K562 (cell line): ENCODE measurements around the gene RBM17. TPM values are rescaled to one million over a fixed set of nuclear protein-coding genes. Genes with fewer than 3 reads are reported as not detected.

Source experiments
- ATAC-seq: fragments of 200-7000 bp; cut with Tn5 transposase; 3 replicates; pipeline ENCODE4 v1.9.1; 2020; ENCODE audit warnings: moderate library complexity
- BruUV-seq: library from RNA; stranded (reverse); fragments of 400-500 nt; replicated peaks from 2 replicates; lab custom pipeline; 2021; lab: Mats Ljungman, UMichigan
- CTCF ChIA-PET: fragments of 300-600 bp; formaldehyde crosslinking; extraction: SDS; loops from one replicate; lab custom pipeline; 2021; ENCODE audit warnings: low intra/inter-chr PET ratio; lab: Yijun Ruan, JAX
- POLR2A ChIA-PET: fragments of 300-600, 350-650 bp; sonication (Branson Sonifier 250); formaldehyde crosslinking; extraction: SDS; loops from one replicate; lab custom pipeline; 2021; ENCODE audit warnings: antibody characterized with exemption, inconsistent platforms; lab: Yijun Ruan, JAX
- DNase-seq, 4 experiments: peaks; one replicate each; pipeline versions ENCODE4 v3.0.0 to v3.0.0-alpha.2; 2011 to 2018; ENCODE audit warnings: low spot score in 3 of 4, mixed read lengths in 3 of 4; ENCODE audit errors: extremely low read depth in 1 of 4
- FAIRE-seq: peaks from 2 replicates; lab custom pipeline; 2011; peaks lifted over from hg19 to GRCh38; lab: Jason Lieb, UNC
- H2AFZ ChIP-seq: 2 replicates; pipeline ENCODE4 v1.6.0; 2011; ENCODE audit warnings: low read depth, low read length, control low read depth, inconsistent platforms
- H3K27ac ChIP-seq: fragments of 200-600 bp; 3 replicates; pipeline ENCODE4 v1.8.0; 2011; ENCODE audit warnings: low read depth, mild to moderate bottlenecking, control low read depth, inconsistent platforms, low read length, moderate library complexity, mixed read lengths; ENCODE audit errors: extremely low read depth
- H3K27me3 ChIP-seq, 2 experiments: fragments of 300-600 bp in 1 of 2; 2 replicates in 1 of 2; 3 replicates in 1 of 2; pipeline versions ENCODE4 v1.6.0 to v1.8.0; 2011; ENCODE audit warnings: inconsistent platforms in 2 of 2, low read length in 2 of 2, mild to moderate bottlenecking in 1 of 2, mixed read lengths in 1 of 2, moderate library complexity in 1 of 2; ENCODE audit not compliant: control insufficient read depth in 2 of 2, insufficient read depth in 2 of 2
- H3K36me3 ChIP-seq: fragments of 300-600 bp; 3 replicates; pipeline ENCODE4 v1.8.0; 2011; ENCODE audit warnings: mild to moderate bottlenecking, low read length, inconsistent platforms; ENCODE audit not compliant: control insufficient read depth, insufficient read depth
- H3K4me1 ChIP-seq, 2 experiments: fragments of 200-600 bp in 1 of 2; replicated peaks in 1 of 2; 2 replicates in 1 of 2; 3 replicates in 1 of 2; pipeline versions ENCODE4 v1.5.1 to v1.8.0; 2011; ENCODE audit warnings: inconsistent platforms in 2 of 2, low read length in 2 of 2, mild to moderate bottlenecking in 1 of 2, mixed read lengths in 1 of 2, moderate library complexity in 1 of 2; ENCODE audit not compliant: control insufficient read depth in 2 of 2, insufficient read depth in 2 of 2
- H3K4me2 ChIP-seq: 2 replicates; pipeline ENCODE4 v1.6.1; 2011; ENCODE audit warnings: low read length, control low read depth, inconsistent platforms, mixed read lengths; ENCODE audit not compliant: insufficient read depth
- H3K4me3 ChIP-seq: fragments of 200-600 bp; sonication (generic), shearing (Covaris generic); 2 replicates; pipeline ENCODE4 v1.5.1; 2016; ENCODE audit warnings: control low read depth, inconsistent platforms
- H3K79me2 ChIP-seq: fragments of 200-600 bp; 3 replicates; pipeline ENCODE4 v1.8.0; 2011; ENCODE audit warnings: low read length, inconsistent platforms; ENCODE audit not compliant: control insufficient read depth, insufficient read depth
- H3K9ac ChIP-seq, 2 experiments: 2 replicates each; pipeline versions ENCODE4 v1.6.0 to v1.6.1; 2011; ENCODE audit warnings: low read depth in 2 of 2, low read length in 2 of 2, control low read depth in 1 of 2, inconsistent platforms in 1 of 2, mild to moderate bottlenecking in 1 of 2, mixed read lengths in 1 of 2; ENCODE audit not compliant: insufficient read depth in 1 of 2
- H3K9me1 ChIP-seq: one replicate; pipeline ENCODE4 v1.6.0; 2011; ENCODE audit warnings: inconsistent platforms, mild to moderate bottlenecking, low read length, moderate library complexity; ENCODE audit not compliant: control insufficient read depth, insufficient read depth
- H3K9me3 ChIP-seq: replicated peaks from 2 replicates; pipeline ENCODE4 v1.5.1; 2011; ENCODE audit warnings: low read depth, low read length, inconsistent platforms; ENCODE audit not compliant: control insufficient read depth, insufficient read depth
- H4K20me1 ChIP-seq: replicated peaks from 2 replicates; pipeline ENCODE4 v1.6.1; 2011; ENCODE audit warnings: low read length, inconsistent platforms, mixed read lengths; ENCODE audit not compliant: control insufficient read depth, insufficient read depth
- CREB3 ChIP-seq: fragments of 450-650 bp; conservative IDR thresholded peaks from 2 replicates; pipeline ENCODE4 v1.6.1; 2016; ENCODE audit warnings: missing genetic modification characterization, low read depth, mild to moderate bottlenecking, missing compliant biosample characterization, moderate library complexity
- CXXC5 ChIP-seq: fragments of 250-450 bp; sonication (Bioruptor Pico); IDR thresholded peaks from 2 replicates; pipeline ENCODE4 v1.8.0; 2022; ENCODE audit warnings: inconsistent platforms, mild to moderate bottlenecking, moderate library complexity
- FOXP4 ChIP-seq: sonication (generic); formaldehyde crosslinking; IDR thresholded peaks from 2 replicates; pipeline ENCODE4 v1.8.0; 2022; ENCODE audit warnings: mild to moderate bottlenecking, missing genetic modification reagents, borderline replicate concordance
- GABPA ChIP-seq: fragments of 200-800 bp; sonication (Bioruptor generic); conservative IDR thresholded peaks from 2 replicates; pipeline ENCODE4 v1.6.1; 2016; ENCODE audit warnings: low read depth, missing genetic modification characterization, missing compliant biosample characterization
- JUNB ChIP-seq: fragments of 450-650 bp; formaldehyde crosslinking; conservative IDR thresholded peaks from 2 replicates; pipeline ENCODE4 v1.4.0; 2020; ENCODE audit warnings: mild to moderate bottlenecking
- MYC ChIP-seq, 2 experiments: fragments of 250-450 bp in 1 of 2; sonication (Bioruptor Pico) in 1 of 2; IDR thresholded peaks; 2 replicates each; pipeline versions ENCODE4 v1.5.1 to v1.6.1; 2012 to 2021; ENCODE audit warnings: low read depth in 2 of 2, borderline replicate concordance in 1 of 2, improper control_type of control experiment in 1 of 2, low read length in 1 of 2, mild to moderate bottlenecking in 1 of 2, moderate library complexity in 1 of 2
- NCOA2 ChIP-seq, 2 experiments: fragments of 450-650 bp; IDR thresholded peaks; 2 replicates each; pipeline ENCODE4 v1.6.1; 2018; ENCODE audit warnings: mild to moderate bottlenecking in 2 of 2, moderate library complexity in 1 of 2; ENCODE audit not compliant: partially characterized antibody in 2 of 2
- SMARCA5 ChIP-seq: fragments of 450-650 bp; IDR thresholded peaks from 2 replicates; pipeline ENCODE4 v1.6.1; 2016
- XRCC3 ChIP-seq: fragments of 450-650 bp; IDR thresholded peaks from 2 replicates; pipeline ENCODE4 v1.6.1; 2017; ENCODE audit warnings: mild to moderate bottlenecking, moderate library complexity
- YBX1 ChIP-seq: fragments of 450-650 bp; IDR thresholded peaks from 2 replicates; pipeline ENCODE4 v1.7.1; 2016; ENCODE audit warnings: mild to moderate bottlenecking
- ZBTB8A ChIP-seq: fragments of 450-650 bp; IDR thresholded peaks from 2 replicates; pipeline ENCODE4 v1.6.1; 2018; ENCODE audit warnings: mild to moderate bottlenecking, moderate library complexity; ENCODE audit not compliant: partially characterized antibody
- ZNF175 ChIP-seq: fragments of 200-800 bp; sonication (Bioruptor generic); IDR thresholded peaks from 2 replicates; pipeline ENCODE4 v1.6.1; 2016; ENCODE audit warnings: low read depth, mild to moderate bottlenecking, missing genetic modification characterization, missing compliant biosample characterization
- WGBS: fragments of 100-300 bp; shearing (Covaris generic); methylation state at CpG from one replicate; pipeline ENCODE4 v1.1.6; 2016; ENCODE audit warnings: low coverage, mixed read lengths; ENCODE audit not compliant: insufficient coverage; ENCODE audit errors: missing lambda C conversion rate; 5-methylcytosine and 5-hydroxymethylcytosine counted together
- in situ Hi-C: fragments of 300-500 bp; cut with MboI; formaldehyde crosslinking; loops from 4 replicates; pipeline ENCODE4 v1.15.0; 2018; ENCODE audit warnings: inconsistent platforms, mixed read lengths
- intact Hi-C: fragments of 100-400 bp; cut with micrococcal nuclease; formaldehyde crosslinking; loops from 2 replicates; pipeline ENCODE4 v1.14.2; 2022
- polyA plus RNA-seq, 8 experiments: library from polyadenylated mRNA; depleted of rRNA in 4 of 8; stranded (reverse) in 5 of 8; unstranded in 3 of 8; fragments of >200 nt; fragmentation: Nextera tagmentation in 2 of 8; fragmentation: Illumina TruSeq in 1 of 8; extraction: Ambion mirVana in 2 of 8; extraction: Trizol in 1 of 8; gene quantifications; 2 replicates each; pipeline versions ENCODE4 v1.2.1 to v1.2.3, GENCODE V29; 2011 to 2014; ENCODE audit warnings: inconsistent platforms in 1 of 8, missing spikeins in 1 of 8
- total RNA-seq, 7 experiments: library from RNA; depleted of rRNA in 6 of 7; stranded (reverse); fragments of >200 nt in 6 of 7; fragmentation: Illumina TruSeq in 2 of 7; extraction: Trizol in 2 of 7; gene quantifications; 2 replicates each; pipeline versions ENCODE4 v1.2.1 to v1.2.3, GENCODE V29; 2011 to 2021; ENCODE audit warnings: low replicate concordance in 1 of 7

The RBM17 gene
- total and polyA plus RNA-seq, 9 of the 15 experiments (the other 6 are each of a cell fraction or from before 2014, with no cell fraction given): 23.6 to 217 (median 124) TPM

GRCh38 chr10:6139470-6139869, 50.6 kb downstream of the RBM17 start (continued):
- TF ChIP-seq JUNB (no peak), MYC (IDR thresholded peaks at IDR 0.05; ENCODE audit: low read depth, low read length) (no peak), MYC (CRISPR knock-in tag; IDR thresholded peaks at IDR 0.05; ENCODE audit: borderline replicate concordance, low read depth) (no peak), XRCC3 (no peak)

DNA sequence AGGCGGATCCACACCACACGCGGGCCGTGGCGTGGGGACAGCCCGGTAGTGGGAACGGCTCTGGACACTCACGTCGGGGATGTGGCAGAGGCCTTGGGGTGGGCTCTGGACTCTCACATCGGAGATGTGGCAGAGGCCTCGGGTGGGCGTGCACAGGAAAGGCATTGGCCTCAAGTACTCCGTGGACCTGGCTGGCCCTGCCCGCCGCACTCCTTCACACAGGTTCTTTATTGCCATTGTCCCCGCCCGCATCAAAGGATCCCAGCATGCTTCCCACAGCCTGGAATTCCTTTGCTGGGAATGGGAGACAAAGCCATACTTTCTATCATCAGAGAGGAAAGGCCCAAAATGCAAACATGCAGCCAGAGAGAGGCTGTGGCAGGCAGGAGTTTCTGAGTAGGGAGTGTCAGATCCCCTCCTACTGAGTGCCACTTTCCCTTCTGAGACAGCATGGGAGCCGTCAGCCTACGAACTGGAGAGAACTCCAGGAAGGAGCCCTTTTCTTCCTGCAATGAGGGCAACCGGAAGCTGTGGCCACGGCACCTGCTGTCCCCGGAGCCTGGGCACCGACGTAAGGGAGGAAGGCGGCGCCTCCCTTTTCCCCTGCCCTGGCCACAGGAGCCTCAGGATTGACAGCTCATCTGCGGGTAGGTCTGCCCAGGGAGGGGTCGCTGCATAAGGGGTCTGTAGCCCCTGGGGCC, 51.5 kb downstream of the RBM17 start:
- ATAC-seq (no peak), DNase-seq (no peak), FAIRE-seq (no peak)
- H2AFZ ChIP-seq: no peak overlapping the region
- H3K9me3 ChIP-seq: no peaks in the 10 kb centered on the region
- 21% methylated on average over 21 of the region's 28 CpGs for WGBS
- H3K9me1 ChIP-seq: no peaks in the 10 kb centered on the region
- no peaks in the 10 kb centered on the region for H4K20me1 ChIP-seq
- ChIA-PET POLR2A (interaction anchor here (0.6 to 1.7 kb wide), 2 partner anchors 10 to 447 kb away, joined by 3 to 5 read pairs; no protein-coding TSS in a partner anchor), CTCF (no interaction called here)
- BruUV-seq: no TSS peak
- H3K4me3 ChIP-seq: no peak overlapping the region
- H3K79me2 ChIP-seq: peaks cover 6% of the 10 kb centered on the region
- in situ Hi-C loops: no loop called here
- peaks cover 10 to 29% of the 10 kb centered on the region in 2 experiments; a peak in 4 of 5 replicates for H3K4me1 ChIP-seq
- H3K9ac ChIP-seq: no peak overlapping the region
- no peak overlapping the region for H3K4me2 ChIP-seq
- H3K27me3 ChIP-seq: peaks cover 33 to 62% of the 10 kb centered on the region in 2 experiments
- no peaks in the 10 kb centered on the region for H3K36me3 ChIP-seq
- TF ChIP-seq ZBTB8A (no peak), CREB3 (tag) (no peak), GABPA (tag) (peak; percentile 31; the same call in 1 of the 2 replicates), ZNF175 (CRISPR knock-in tag) (no peak), NCOA2 (IDR thresholded peaks at IDR 0.05; ENCODE audit: partially characterized antibody in 2 of 2) (no peak), CXXC5 (CRISPR knock-in tag) (no peak), YBX1 (no peak), FOXP4 (CRISPR knock-in tag) (no peak), SMARCA5 (no peak)
- TF ChIP-seq, all 486 proteins: peak for 1
- intact Hi-C loops: no loop called here
- no peak overlapping the region for H3K27ac ChIP-seq
